Osteocyte (in vitro differentiated cells): ENCODE results near the gene AMN1. TPM values are rescaled to one million over a fixed set of nuclear protein-coding genes. Genes with fewer than 3 reads are reported as not detected.
"Not testable (repeated sequence)": the region's sequence is repeated elsewhere in the genome, so short reads cannot be mapped to it uniquely, and the experiment has no call there.

Experiments
- DNase-seq: peaks from one replicate; pipeline ENCODE4 v3.0.0; 2021; ENCODE audit warnings: mixed read lengths; ENCODE audit not compliant: unreplicated experiment; ENCODE audit errors: extremely low spot score
- H3K27ac Mint-ChIP-seq: one replicate; pipeline ENCODE4 v1.8.0; 2021; ENCODE audit warnings: mild to moderate bottlenecking, mixed read lengths; ENCODE audit not compliant: unreplicated experiment
- H3K27me3 Mint-ChIP-seq: one replicate; pipeline ENCODE4 v1.8.0; 2021; ENCODE audit warnings: mixed read lengths; ENCODE audit not compliant: unreplicated experiment
- H3K36me3 Mint-ChIP-seq: one replicate; pipeline ENCODE4 v1.8.0; 2021; ENCODE audit warnings: mixed read lengths; ENCODE audit not compliant: unreplicated experiment
- H3K4me1 Mint-ChIP-seq: one replicate; pipeline ENCODE4 v1.8.0; 2021; ENCODE audit warnings: mixed read lengths; ENCODE audit not compliant: unreplicated experiment
- H3K4me3 Mint-ChIP-seq: one replicate; pipeline ENCODE4 v1.8.0; 2021; ENCODE audit warnings: mild to moderate bottlenecking, moderate library complexity, mixed read lengths; ENCODE audit not compliant: unreplicated experiment
- H3K9me3 Mint-ChIP-seq: one replicate; pipeline ENCODE4 v1.8.0; 2021; ENCODE audit warnings: mixed read lengths; ENCODE audit not compliant: unreplicated experiment
- CTCF ChIP-seq: fragments of 200-600 bp; sonication (generic); IDR thresholded peaks from 2 replicates; pipeline ENCODE4 v1.5.0; 2021; ENCODE audit warnings: antibody characterized with exemption, mild to moderate bottlenecking, moderate library complexity
- total RNA-seq: library from RNA; stranded (reverse); gene quantifications from 2 replicates; pipeline ENCODE4 v1.2.1, GENCODE V29; 2021

Gene AMN1
- total RNA-seq, 1 donor from 2014 or later, result 8.5 TPM

- no peak for DNase-seq
- no peak overlapping the region for H3K4me3 Mint-ChIP-seq
- no peaks in the 10 kb centered on the region for H3K36me3 Mint-ChIP-seq
- H3K27me3 Mint-ChIP-seq, result no peaks in the 10 kb centered on the region
- no peak for TF ChIP-seq CTCF
- H3K27ac Mint-ChIP-seq, result peak overlapping the region; percentile 8
- peaks cover 34% of the 10 kb centered on the region for H3K4me1 Mint-ChIP-seq
- H3K9me3 Mint-ChIP-seq, result peaks cover 3% of the 10 kb centered on the region
Measured at GRCh38 chr12:31732926-31733548, 4.2 kb upstream of the AMN1 start.

GRCh38 chr12:31731203-31731602 lies 2.4 kb upstream of the AMN1 start:
- Mint-ChIP-seq H3K4me1 (peaks cover 34% of the 10 kb centered on the region), H3K27ac (peak overlapping the region; percentile 62)
- H3K4me3 Mint-ChIP-seq, H3K27me3 Mint-ChIP-seq, H3K36me3 Mint-ChIP-seq, H3K9me3 Mint-ChIP-seq, DNase-seq: not testable (repeated sequence)

- Mint-ChIP-seq H3K27ac (peak overlapping the region; percentile 97), H3K4me3 (peak overlapping the region; percentile 99), H3K4me1 (peaks cover 34% of the 10 kb centered on the region), H3K9me3 (peaks cover 3% of the 10 kb centered on the region), H3K27me3 (no peaks in the 10 kb centered on the region), H3K36me3 (no peaks in the 10 kb centered on the region)
- TF ChIP-seq CTCF, result no peak
- DNase-seq, result no peak
Measured at GRCh38 chr12:31729705-31730104, 884 bp upstream of the AMN1 start.

GRCh38 chr12:31728289-31728916 lies 418 bp downstream of the AMN1 start:
- Mint-ChIP-seq H3K9me3 (peaks cover 3% of the 10 kb centered on the region), H3K27me3 (no peaks in the 10 kb centered on the region), H3K4me1 (peaks cover 34% of the 10 kb centered on the region), H3K27ac (peak overlapping the region; percentile 97), H3K36me3 (no peaks in the 10 kb centered on the region), H3K4me3 (peak overlapping the region; percentile 99)
- no peak for DNase-seq
- TF ChIP-seq CTCF, result no peak

- no peaks in the 10 kb centered on the region for H3K36me3 Mint-ChIP-seq
- H3K4me3 Mint-ChIP-seq, result peak overlapping the region; percentile 23
- peaks cover 28% of the 10 kb centered on the region for H3K4me1 Mint-ChIP-seq
- no peak for TF ChIP-seq CTCF
- H3K9me3 Mint-ChIP-seq, result peaks cover 3% of the 10 kb centered on the region
- no peak for DNase-seq
- H3K27ac Mint-ChIP-seq, result no peak overlapping the region
- no peaks in the 10 kb centered on the region for H3K27me3 Mint-ChIP-seq
Measured at GRCh38 chr12:31727192-31727591, 1.6 kb downstream of the AMN1 start.
